Spleen (tissue), 13 donors: ENCODE data around the gene KLK14. TPM values are rescaled to one million over a fixed set of nuclear protein-coding genes. Genes with fewer than 3 reads are reported as not detected.

Experiments
- DNase-seq: peaks from one replicate; pipeline ENCODE4 v3.0.0-alpha.2; 2020
- H3K27ac ChIP-seq, 8 donors: fragments of 200-600 bp; sonication (generic) in 7 of 8; 1 replicate in 4 of 8; 2 replicates in 4 of 8; pipeline versions ENCODE4 v1.5.0 to v1.8.0; 2016 to 2021; ENCODE audit warnings: inconsistent platforms in 4 of 8, mild to moderate bottlenecking in 4 of 8, moderate library complexity in 1 of 8
- H3K27me3 ChIP-seq, 7 donors: fragments of 200-600 bp; sonication (generic) in 6 of 7; replicated peaks in 1 of 7; 1 replicate in 4 of 7; 2 replicates in 3 of 7; pipeline versions ENCODE4 v1.5.0 to v1.8.0; 2016 to 2021; ENCODE audit warnings: inconsistent platforms in 3 of 7, mild to moderate bottlenecking in 1 of 7
- H3K36me3 ChIP-seq, 6 donors: fragments of 200-600 bp; sonication (generic) in 5 of 6; 1 replicate in 4 of 6; 2 replicates in 2 of 6; pipeline versions ENCODE4 v1.5.0 to v1.8.0; 2016 to 2021; ENCODE audit warnings: inconsistent platforms in 2 of 6
- H3K4me1 ChIP-seq, 6 donors: fragments of 200-600 bp; sonication (generic) in 5 of 6; 1 replicate in 3 of 6; 2 replicates in 3 of 6; pipeline versions ENCODE4 v1.5.0 to v1.8.0; 2016 to 2021; ENCODE audit warnings: inconsistent platforms in 3 of 6
- H3K4me3 ChIP-seq, 8 donors: fragments of 200-600 bp; sonication (generic) in 7 of 8; 1 replicate in 4 of 8; 2 replicates in 4 of 8; pipeline versions ENCODE4 v1.5.0 to v1.8.0; 2016 to 2021; ENCODE audit warnings: inconsistent platforms in 4 of 8, mild to moderate bottlenecking in 4 of 8, moderate library complexity in 2 of 8
- H3K9me3 ChIP-seq, 8 donors: fragments of 200-600 bp; sonication (generic) in 7 of 8; 1 replicate in 4 of 8; 2 replicates in 4 of 8; pipeline versions ENCODE4 v1.5.0 to v1.8.0; 2016 to 2021; ENCODE audit warnings: inconsistent platforms in 4 of 8
- CTCF ChIP-seq, 11 experiments: fragments of 200-600 bp in 7 of 11; fragments of 450-650 bp in 4 of 11; sonication (generic) in 4 of 11; IDR thresholded peaks in 8 of 11; conservative IDR thresholded peaks in 3 of 11; 1 replicate in 7 of 11; 2 replicates in 4 of 11; pipeline versions ENCODE4 v1.4.0 to v1.8.0; 2016 to 2021; ENCODE audit warnings: antibody characterized with exemption in 11 of 11, inconsistent platforms in 4 of 11, mild to moderate bottlenecking in 1 of 11
- POLR2A ChIP-seq, 3 donors: fragments of 450-650 bp; IDR thresholded peaks; one replicate each; pipeline ENCODE4 v1.5.1; 2017; ENCODE audit warnings: antibody characterized with exemption in 3 of 3, mild to moderate bottlenecking in 1 of 3
- POLR2AphosphoS5 ChIP-seq, 3 donors: sonication (generic); formaldehyde crosslinking; IDR thresholded peaks; one replicate each; pipeline ENCODE4 v1.5.1; 2017; ENCODE audit warnings: antibody characterized with exemption in 3 of 3
- WGBS, 5 donors: extraction: QIAGEN DNeasy Blood & Tissue Kit in 3 of 5; methylation state at CpG; one replicate each; pipeline versions ENCODE4 v1.1.5 to v1.1.7; 2013 to 2018; 5-methylcytosine and 5-hydroxymethylcytosine counted together
- intact Hi-C: fragments of 100-400 bp; cut with DNase I; formaldehyde crosslinking; loops from one replicate; pipeline ENCODE4 v1.15.0; 2023; ENCODE audit warnings: low total_unique reads
- long read RNA-seq, 2 donors: transcript quantifications; one replicate each; lab custom pipeline, GENCODE V29; 2026
- polyA plus RNA-seq, 3 donors: library from polyadenylated mRNA; stranded (reverse); fragments of 200-250 nt; gene quantifications; one replicate each; pipeline ENCODE4 v1.2.1, GENCODE V29; 2013
- total RNA-seq, 7 donors: library from RNA; depleted of rRNA in 3 of 7; stranded (reverse); fragments of >200 nt in 3 of 7; fragmentation: NEBNext Ultra II Directional in 4 of 7; extraction: Animal tissue kit (Norgen Biotek cat#: 25700) in 4 of 7; gene quantifications; one replicate each; pipeline versions ENCODE4 v1.1.0 to v1.2.1, GENCODE V29; 2016 to 2021
- donor health status: healthy with polysubstance abuse.
- donor health status: DM: no; HTN: no; CAD: no; lungs with moderate emphysema.
- donor health status: DM: no; HTN: no; CAD: no.
- donor health status: Bipolar disorder and iron deficiency.
- donor health status: healthy.
- donor health status: DM: no; HTN: no; CAD: no.
- donor health status: DM: yes; HTN: yes; CAD: no.

The KLK14 gene
- total RNA-seq (under 1 TPM in 2 of 7 donors, not detected in 5; 0.44 to 0.63 TPM), polyA plus RNA-seq (under 1 TPM; 0.12 to 0.33 (median 0.22) TPM)
- long read RNA-seq, donor 1: 0 reads
- long read RNA-seq, donor 2: 0 reads

- Histone ChIP-seq H3K36me3 (no peaks in the 10 kb centered on the region), H3K9me3 (no peaks in the 10 kb centered on the region), H3K27me3 (peaks cover 0 to 18% (median 0%) of the 10 kb centered on the region in 7 donors), H3K4me3 (no peak within 1 kb of the TSS), H3K4me1 (no peaks in the 10 kb centered on the region), H3K27ac (no peak within 1 kb of the TSS)
- intact Hi-C loops: no loop called here
- WGBS, 5 donors: 24 to 54% (median 41%) methylated on average over 7 of the region's 7 CpGs
- TF ChIP-seq POLR2A (IDR thresholded peaks at IDR 0.05): no peak
- no peak for TF ChIP-seq POLR2AphosphoS5 (IDR thresholded peaks at IDR 0.05)
- no peak for TF ChIP-seq CTCF (IDR thresholded peaks at IDR 0.05 in 8 of 11, conservative IDR thresholded peaks at IDR 0.05 in 3 of 11)
- no peak for DNase-seq
These were observed at the start of gene KLK14 for GRCh38 chr19:51082611-51083010. TSS of gene KLK14 (minus strand) at chr19:51082887. CDS start at chr19:51082614, 273 bp downstream.

GRCh38 chr19:51131780-51132680 is 49.3 kb upstream of the KLK14 start:
- peaks cover 0 to 37% (median 0%) of the 10 kb centered on the region in 6 donors for H3K36me3 ChIP-seq
- H3K27ac ChIP-seq: peak overlapping the region in 7 of 8 donors; percentile 59 to 97 (median 73)
- peaks cover 0 to 8% (median 0%) of the 10 kb centered on the region in 7 donors for H3K27me3 ChIP-seq
- H3K4me3 ChIP-seq: peak overlapping the region in 6 of 8 donors; percentile 7 to 56 (median 12)
- intact Hi-C loops: no loop called here
- peaks cover 6 to 97% (median 37%) of the 10 kb centered on the region in 6 donors for H3K4me1 ChIP-seq
- WGBS, 5 donors: 24 to 47% (median 33%) methylated on average over 24 of the region's 24 CpGs
- TF ChIP-seq POLR2A (IDR thresholded peaks at IDR 0.05) (no peak), POLR2AphosphoS5 (IDR thresholded peaks at IDR 0.05) (peak in 2 of 3 donors; percentile 24 to 62), CTCF (IDR thresholded peaks at IDR 0.05 in 8 of 11, conservative IDR thresholded peaks at IDR 0.05 in 3 of 11) (peak in 3 of 11 experiments; percentile 12 to 20 (median 17))
- no peaks in the 10 kb centered on the region for H3K9me3 ChIP-seq
- peak; percentile 86 for DNase-seq

GRCh38 chr19:51129716-51130115 is 47.0 kb upstream of the KLK14 start:
- intact Hi-C loops: no loop called here
- no peaks in the 10 kb centered on the region for H3K9me3 ChIP-seq
- no peak for DNase-seq
- H3K4me1 ChIP-seq: peaks cover 7 to 87% (median 33%) of the 10 kb centered on the region in 6 donors
- peak overlapping the region in 6 of 8 donors; percentile 14 to 97 (median 82) for H3K27ac ChIP-seq
- 88 to 95% (median 90%) methylated on average over 8 of the region's 8 CpGs for WGBS, 5 donors
- peak overlapping the region in 1 of 8 donors; percentile 7 for H3K4me3 ChIP-seq
- peaks cover 0 to 37% (median 0%) of the 10 kb centered on the region in 6 donors for H3K36me3 ChIP-seq
- no peak for TF ChIP-seq CTCF (IDR thresholded peaks at IDR 0.05 in 8 of 11, conservative IDR thresholded peaks at IDR 0.05 in 3 of 11)
- H3K27me3 ChIP-seq: peaks cover 0 to 5% (median 0%) of the 10 kb centered on the region in 7 donors

GRCh38 chr19:51128227-51128626 is 45.5 kb upstream of the KLK14 start:
- 84 to 96% (median 88%) methylated on average over 7 of the region's 7 CpGs for WGBS, 5 donors
- intact Hi-C loops: no loop called here

More at GRCh38 chr19:51128227-51128626, 45.5 kb upstream of the KLK14 start:
- H3K27me3 ChIP-seq: peaks cover 0 to 5% (median 0%) of the 10 kb centered on the region in 7 donors
- no peaks in the 10 kb centered on the region for H3K9me3 ChIP-seq
- peaks cover 7 to 92% (median 48%) of the 10 kb centered on the region in 6 donors for H3K4me1 ChIP-seq
- H3K27ac ChIP-seq: peak overlapping the region in 7 of 8 donors; percentile 0 to 97 (median 68)
- DNase-seq: peak; percentile 52
- H3K4me3 ChIP-seq: peak overlapping the region in 4 of 8 donors; percentile 16 to 62 (median 43)
- H3K36me3 ChIP-seq: peaks cover 0 to 37% (median 0%) of the 10 kb centered on the region in 6 donors
- TF ChIP-seq CTCF (IDR thresholded peaks at IDR 0.05 in 8 of 11, conservative IDR thresholded peaks at IDR 0.05 in 3 of 11): no peak
- no peak for TF ChIP-seq POLR2A (IDR thresholded peaks at IDR 0.05)
- no peak for TF ChIP-seq POLR2AphosphoS5 (IDR thresholded peaks at IDR 0.05)
